Esophagus muscularis mucosa (tissue), 3 donors: ENCODE results near the gene DDI1.

Source experiments
- CTCF ChIP-seq, 3 experiments: fragments of 200-600 bp in 2 of 3; fragments of 450-650 bp in 1 of 3; sonication (generic) in 2 of 3; IDR thresholded peaks; one replicate each; pipeline ENCODE4 v1.5.1; 2017 to 2019; ENCODE audit warnings: antibody characterized with exemption in 3 of 3, mild to moderate bottlenecking in 2 of 3, moderate library complexity in 1 of 3
- POLR2A ChIP-seq: fragments of 450-650 bp; IDR thresholded peaks from one replicate; pipeline ENCODE4 v1.6.1; 2017; ENCODE audit warnings: antibody characterized with exemption, moderate library complexity, mild to moderate bottlenecking, low read depth
- POLR2AphosphoS5 ChIP-seq, 2 donors: sonication (generic); formaldehyde crosslinking; IDR thresholded peaks; one replicate each; pipeline ENCODE4 v1.6.1; 2017; ENCODE audit warnings: antibody characterized with exemption in 2 of 2

DNA sequence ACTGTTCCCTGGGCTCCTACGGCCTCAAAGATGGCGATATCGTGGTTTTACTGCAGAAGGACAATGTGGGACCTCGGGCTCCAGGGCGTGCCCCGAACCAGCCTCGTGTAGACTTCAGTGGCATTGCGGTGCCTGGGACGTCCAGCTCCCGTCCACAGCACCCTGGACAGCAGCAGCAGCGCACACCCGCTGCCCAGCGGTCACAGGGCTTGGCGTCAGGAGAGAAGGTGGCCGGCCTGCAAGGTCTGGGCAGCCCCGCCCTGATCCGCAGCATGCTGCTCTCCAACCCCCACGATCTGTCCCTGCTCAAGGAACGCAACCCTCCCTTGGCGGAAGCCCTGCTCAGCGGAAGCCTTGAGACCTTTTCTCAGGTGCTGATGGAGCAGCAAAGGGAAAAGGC is 555 bp downstream of the DDI1 start:
- TF ChIP-seq CTCF (IDR thresholded peaks at IDR 0.05) (no peak), POLR2AphosphoS5 (IDR thresholded peaks at IDR 0.05) (no peak), POLR2A (no peak)
